ENCODE data around the gene C9orf85. TPM values are rescaled to one million over a fixed set of nuclear protein-coding genes. Genes with fewer than 3 reads are reported as not detected.
A peak's percentile ranks its signal among the peaks of the same experiment; 100 is the strongest.

The C9orf85 gene
- total and polyA plus RNA-seq, 9 donors, result 19.5 to 25.0 (median 20.9) TPM

DNA sequence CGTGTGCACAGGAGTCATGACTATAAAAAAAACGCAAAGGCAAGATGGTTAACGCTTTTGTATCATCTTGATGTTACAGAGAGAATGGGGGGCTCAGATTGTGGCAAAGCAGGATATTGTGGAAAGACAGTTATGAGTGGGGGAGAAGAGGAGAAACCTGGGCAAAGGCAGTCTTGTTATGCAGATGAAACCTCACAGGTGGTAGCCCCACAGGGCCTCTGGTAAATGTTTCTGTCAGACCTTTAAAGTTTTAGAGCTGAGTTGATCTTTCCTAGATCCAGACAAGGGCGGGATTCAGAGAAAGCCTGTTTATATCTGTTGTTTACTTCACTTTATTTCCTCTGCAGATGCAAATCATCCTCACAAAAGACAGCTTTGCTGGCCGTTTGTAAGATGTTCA, 55.2 kb downstream of the C9orf85 start:
- 61% methylated on average over 3 of the region's 5 CpGs for WGBS (ENCODE audit: insufficient coverage)

DNA sequence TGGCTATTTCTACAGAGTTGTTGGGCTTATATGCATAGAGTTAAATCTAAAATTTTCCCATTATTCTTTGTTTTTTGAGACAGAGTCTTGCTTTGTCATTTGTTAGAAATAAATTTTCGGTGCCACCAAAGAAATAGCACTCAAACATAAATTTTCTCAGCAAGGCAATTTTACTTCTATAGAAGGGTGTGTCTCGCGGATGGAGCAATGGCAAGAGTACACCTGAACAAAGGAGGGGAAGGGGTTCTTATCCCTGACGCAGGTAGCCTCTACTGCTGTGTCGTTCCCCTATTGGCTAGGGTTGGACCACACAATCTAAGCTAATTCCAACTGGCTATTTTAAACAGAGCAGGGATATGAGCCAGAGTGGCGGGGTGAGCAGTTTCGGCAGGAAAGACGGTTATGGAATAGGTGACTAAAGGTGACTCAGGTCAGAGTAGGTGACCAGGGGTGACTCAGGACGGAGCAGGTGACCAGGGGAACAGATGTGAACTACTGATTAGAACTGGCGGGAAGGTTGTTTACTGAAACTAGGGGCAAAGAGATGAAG, 57.2 kb downstream of the C9orf85 start:
- Histone ChIP-seq H3K4me3 (ENCODE audit: low read length) (no peak overlapping the region), H3K9me3 (replicated peaks; ENCODE audit: control insufficient read depth, low read depth, low read length) (peaks cover 6% of the 10 kb centered on the region), H3K4me1 (ENCODE audit: control insufficient read depth, insufficient read depth, low read length) (no peaks in the 10 kb centered on the region), H3K27me3 (ENCODE audit: control insufficient read depth, insufficient read depth, low read length) (no peaks in the 10 kb centered on the region), H3K27ac (ENCODE audit: low read length) (no peak overlapping the region), H3K36me3 (ENCODE audit: control insufficient read depth, insufficient read depth, low read length) (peaks cover 4% of the 10 kb centered on the region)
- no peak for DNase-seq
- 50% methylated on average over 2 of the region's 10 CpGs for WGBS (ENCODE audit: insufficient coverage)

More for the DNA sequence above, 55.2 kb downstream of the C9orf85 start:
- Histone ChIP-seq H3K36me3 (ENCODE audit: control insufficient read depth, insufficient read depth, low read length) (peaks cover 4% of the 10 kb centered on the region), H3K9me3 (replicated peaks; ENCODE audit: control insufficient read depth, low read depth, low read length) (peaks cover 6% of the 10 kb centered on the region), H3K27me3 (ENCODE audit: control insufficient read depth, insufficient read depth, low read length) (no peaks in the 10 kb centered on the region), H3K4me3 (ENCODE audit: low read length) (no peak overlapping the region), H3K27ac (ENCODE audit: low read length) (no peak overlapping the region), H3K4me1 (ENCODE audit: control insufficient read depth, insufficient read depth, low read length) (no peaks in the 10 kb centered on the region)
- DNase-seq, result no peak

DNA sequence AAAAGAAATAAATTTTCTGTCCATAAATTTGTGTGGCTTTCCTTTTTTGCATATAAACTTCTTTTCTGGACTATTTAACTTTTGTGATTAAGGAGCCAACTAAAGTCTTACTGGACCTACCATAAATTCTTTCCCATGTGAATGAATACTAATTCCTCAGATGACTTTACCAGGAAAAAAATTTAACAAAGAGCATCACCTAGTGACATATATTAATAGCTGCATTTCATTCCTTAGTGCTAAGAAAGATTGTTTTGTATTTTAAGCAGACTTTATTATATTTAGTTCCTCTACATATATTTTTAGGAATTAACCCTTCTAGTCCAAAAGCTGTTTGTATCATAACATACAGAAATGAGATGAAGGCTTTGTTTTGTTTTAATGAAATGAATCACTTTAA, 64.4 kb downstream of the C9orf85 start:
- peak; percentile 22 for DNase-seq
- H3K9me3 ChIP-seq (replicated peaks; ENCODE audit: control insufficient read depth, low read depth, low read length), result no peaks in the 10 kb centered on the region

DNA sequence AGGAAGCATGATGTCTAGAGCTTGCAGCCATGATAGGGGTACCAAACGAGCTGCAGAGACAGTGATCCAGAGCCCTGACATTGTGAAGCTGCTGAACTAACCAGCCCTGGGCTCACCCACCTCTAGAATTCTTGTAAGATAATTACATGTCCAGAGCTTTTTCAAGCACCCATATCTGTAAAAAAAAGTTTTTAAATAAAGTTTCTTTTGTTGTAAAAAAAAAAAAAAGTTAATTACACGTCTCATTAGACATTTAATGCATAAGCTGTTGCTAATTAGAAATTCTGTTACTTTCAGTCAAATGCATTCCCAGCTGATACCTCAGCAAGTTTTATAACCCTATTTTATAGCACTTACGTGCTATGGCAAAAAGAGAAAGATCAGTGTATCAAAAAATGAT, 65.6 kb downstream of the C9orf85 start:
- H3K4me3 ChIP-seq (ENCODE audit: low read length), result no peak overlapping the region
- no peaks in the 10 kb centered on the region for H3K9me3 ChIP-seq (replicated peaks; ENCODE audit: control insufficient read depth, low read depth, low read length)
- H3K4me1 ChIP-seq (ENCODE audit: control insufficient read depth, insufficient read depth, low read length), result peaks cover 9% of the 10 kb centered on the region
- no peaks in the 10 kb centered on the region for H3K27me3 ChIP-seq (ENCODE audit: control insufficient read depth, insufficient read depth, low read length)
- no peak for DNase-seq
- no peak overlapping the region for H3K27ac ChIP-seq (ENCODE audit: low read length)
- no peaks in the 10 kb centered on the region for H3K36me3 ChIP-seq (ENCODE audit: control insufficient read depth, insufficient read depth, low read length)
- no CpG with 5 or more reads among the region's 3 CpGs for WGBS (ENCODE audit: insufficient coverage)

More for the DNA sequence above, 64.4 kb downstream of the C9orf85 start:
- Histone ChIP-seq H3K27me3 (ENCODE audit: control insufficient read depth, insufficient read depth, low read length) (no peaks in the 10 kb centered on the region), H3K36me3 (ENCODE audit: control insufficient read depth, insufficient read depth, low read length) (no peaks in the 10 kb centered on the region), H3K4me3 (ENCODE audit: low read length) (no peak overlapping the region), H3K4me1 (ENCODE audit: control insufficient read depth, insufficient read depth, low read length) (peaks cover 6% of the 10 kb centered on the region), H3K27ac (ENCODE audit: low read length) (no peak overlapping the region)

DNA sequence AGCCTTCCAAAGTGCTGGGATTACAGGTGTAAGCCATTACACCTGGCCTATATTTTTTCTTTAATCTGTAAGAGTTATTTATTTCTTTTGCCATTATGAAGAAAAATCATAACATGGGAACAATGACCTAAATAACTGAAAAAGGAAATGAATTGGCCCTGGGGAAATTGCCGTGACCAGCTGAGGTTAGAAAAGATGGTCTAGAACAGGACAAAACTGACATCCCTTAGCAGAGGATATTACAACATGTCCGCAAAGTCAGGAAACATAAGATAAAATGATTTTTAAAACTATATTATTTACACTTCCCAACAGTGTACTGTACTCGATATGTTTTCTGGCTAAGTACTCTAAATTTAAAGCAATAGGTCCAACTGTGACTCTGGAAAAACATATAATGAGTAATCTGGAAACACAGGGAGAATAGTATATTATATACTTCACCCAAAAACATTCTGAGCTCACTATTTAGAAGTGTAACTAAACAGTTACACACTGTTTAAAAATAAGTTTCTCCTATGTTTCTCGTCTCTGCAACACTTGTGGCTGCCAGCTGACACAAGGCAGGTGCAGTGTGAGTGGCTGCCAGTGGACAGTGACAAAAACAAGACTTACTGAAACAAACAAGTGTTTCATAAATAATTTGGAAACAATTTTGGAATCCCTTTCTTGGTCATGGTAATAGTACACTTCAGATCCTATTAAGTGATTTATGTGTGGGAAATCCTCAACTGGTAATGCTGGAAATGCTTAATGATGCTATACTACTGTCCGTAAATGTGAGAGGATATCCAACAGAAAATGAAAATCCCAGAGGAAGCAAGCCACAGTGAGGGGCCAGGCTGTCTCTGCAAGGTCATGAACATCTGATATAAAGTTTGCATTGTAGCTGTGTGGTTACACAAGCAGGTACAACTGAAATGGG, 69.1 kb downstream of the C9orf85 start:
- H3K27me3 ChIP-seq (ENCODE audit: control insufficient read depth, insufficient read depth, low read length), result no peaks in the 10 kb centered on the region
- peak; percentile 90 for DNase-seq
- H3K36me3 ChIP-seq (ENCODE audit: control insufficient read depth, insufficient read depth, low read length), result no peaks in the 10 kb centered on the region
- 14% methylated on average over 1 of the region's 5 CpGs for WGBS (ENCODE audit: insufficient coverage)
- H3K27ac ChIP-seq (ENCODE audit: low read length), result peak overlapping the region; percentile 86
- no peak overlapping the region for H3K4me3 ChIP-seq (ENCODE audit: low read length)
- peaks cover 19% of the 10 kb centered on the region for H3K4me1 ChIP-seq (ENCODE audit: control insufficient read depth, insufficient read depth, low read length)
- no peaks in the 10 kb centered on the region for H3K9me3 ChIP-seq (replicated peaks; ENCODE audit: control insufficient read depth, low read depth, low read length)

DNA sequence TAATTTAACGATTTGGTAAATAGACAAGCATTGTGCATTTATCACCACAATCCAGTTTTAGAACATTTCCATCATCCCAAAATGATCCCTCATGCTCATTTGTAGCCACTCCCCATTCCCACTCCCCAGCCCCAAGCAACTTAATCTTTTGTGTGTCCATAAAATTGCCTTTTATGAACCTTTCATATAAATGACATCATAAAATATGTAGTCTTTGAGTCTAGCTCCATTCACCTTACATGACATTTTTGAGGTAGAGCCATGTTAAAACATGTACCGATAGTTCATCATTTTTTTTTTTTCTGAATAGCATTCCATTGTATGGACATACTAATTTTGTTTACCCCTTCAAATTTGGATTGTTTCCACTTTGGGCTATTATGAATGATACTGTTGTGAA, 70.5 kb downstream of the C9orf85 start:
- no CpG with 5 or more reads among the region's 2 CpGs for WGBS (ENCODE audit: insufficient coverage)
- H3K27ac ChIP-seq (ENCODE audit: low read length), result peak overlapping the region; percentile 86

DNA sequence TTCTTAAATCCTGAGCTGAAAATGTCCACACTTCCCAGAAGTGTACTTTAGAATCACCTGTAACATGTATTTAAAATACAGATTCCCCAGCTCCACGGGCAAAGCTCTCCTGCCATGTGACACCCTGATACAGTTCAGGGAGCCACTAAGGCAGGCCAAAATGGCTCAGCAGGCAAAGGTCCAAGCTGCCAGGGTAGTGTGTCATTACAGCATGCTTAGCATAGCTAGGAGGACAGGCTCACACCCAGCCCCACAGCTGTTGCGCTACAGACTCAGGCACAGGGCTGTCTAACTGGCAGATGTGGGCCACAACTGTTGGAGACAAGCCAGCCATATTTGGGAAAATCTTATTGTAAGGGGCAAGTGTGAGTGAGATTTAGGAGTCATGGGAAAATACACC, 73.0 kb downstream of the C9orf85 start:
- DNase-seq, result peak; percentile 91
- no peaks in the 10 kb centered on the region for H3K36me3 ChIP-seq (ENCODE audit: control insufficient read depth, insufficient read depth, low read length)
- H3K9me3 ChIP-seq (replicated peaks; ENCODE audit: control insufficient read depth, low read depth, low read length), result no peaks in the 10 kb centered on the region
- H3K27me3 ChIP-seq (ENCODE audit: control insufficient read depth, insufficient read depth, low read length), result no peaks in the 10 kb centered on the region
- 43% methylated on average over 1 of the region's 2 CpGs for WGBS (ENCODE audit: insufficient coverage)
- peak overlapping the region; percentile 79 for H3K27ac ChIP-seq (ENCODE audit: low read length)
- peaks cover 19% of the 10 kb centered on the region for H3K4me1 ChIP-seq (ENCODE audit: control insufficient read depth, insufficient read depth, low read length)
- H3K4me3 ChIP-seq (ENCODE audit: low read length), result no peak overlapping the region

More for the DNA sequence above, 70.5 kb downstream of the C9orf85 start:
- Histone ChIP-seq H3K27me3 (ENCODE audit: control insufficient read depth, insufficient read depth, low read length) (no peaks in the 10 kb centered on the region), H3K36me3 (ENCODE audit: control insufficient read depth, insufficient read depth, low read length) (no peaks in the 10 kb centered on the region), H3K4me3 (ENCODE audit: low read length) (no peak overlapping the region), H3K9me3 (replicated peaks; ENCODE audit: control insufficient read depth, low read depth, low read length) (no peaks in the 10 kb centered on the region), H3K4me1 (ENCODE audit: control insufficient read depth, insufficient read depth, low read length) (peaks cover 19% of the 10 kb centered on the region)
- DNase-seq, result no peak

DNA sequence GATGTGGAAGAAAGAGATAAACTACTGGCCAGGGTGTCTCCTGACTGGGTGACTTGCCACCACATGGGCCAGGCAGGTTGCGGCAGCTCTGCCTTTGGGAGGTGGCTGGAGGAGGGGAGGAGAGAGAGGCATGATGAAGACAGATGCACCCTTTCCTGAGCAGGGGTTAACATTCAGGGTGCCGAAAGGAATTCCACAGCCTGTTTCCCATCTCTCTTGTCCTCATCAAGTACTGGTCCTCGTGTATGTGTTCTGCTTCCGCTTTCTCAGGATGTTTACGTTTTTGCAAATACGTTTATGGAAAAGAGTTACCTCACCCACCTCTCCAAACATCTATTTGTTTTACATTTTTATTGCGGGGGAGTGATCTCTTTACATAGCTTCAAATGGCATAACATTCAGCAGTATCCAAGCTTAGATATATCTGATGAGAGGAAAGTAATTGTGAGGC, 73.4 kb downstream of the C9orf85 start:
- no peaks in the 10 kb centered on the region for H3K9me3 ChIP-seq (replicated peaks; ENCODE audit: control insufficient read depth, low read depth, low read length)
- no peaks in the 10 kb centered on the region for H3K36me3 ChIP-seq (ENCODE audit: control insufficient read depth, insufficient read depth, low read length)
- H3K4me3 ChIP-seq (ENCODE audit: low read length), result no peak overlapping the region
- no peaks in the 10 kb centered on the region for H3K27me3 ChIP-seq (ENCODE audit: control insufficient read depth, insufficient read depth, low read length)
- 100% methylated on average over 1 of the region's 7 CpGs for WGBS (ENCODE audit: insufficient coverage)
- DNase-seq, result no peak
- peaks cover 19% of the 10 kb centered on the region for H3K4me1 ChIP-seq (ENCODE audit: control insufficient read depth, insufficient read depth, low read length)
- H3K27ac ChIP-seq (ENCODE audit: low read length), result peak overlapping the region; percentile 79

DNA sequence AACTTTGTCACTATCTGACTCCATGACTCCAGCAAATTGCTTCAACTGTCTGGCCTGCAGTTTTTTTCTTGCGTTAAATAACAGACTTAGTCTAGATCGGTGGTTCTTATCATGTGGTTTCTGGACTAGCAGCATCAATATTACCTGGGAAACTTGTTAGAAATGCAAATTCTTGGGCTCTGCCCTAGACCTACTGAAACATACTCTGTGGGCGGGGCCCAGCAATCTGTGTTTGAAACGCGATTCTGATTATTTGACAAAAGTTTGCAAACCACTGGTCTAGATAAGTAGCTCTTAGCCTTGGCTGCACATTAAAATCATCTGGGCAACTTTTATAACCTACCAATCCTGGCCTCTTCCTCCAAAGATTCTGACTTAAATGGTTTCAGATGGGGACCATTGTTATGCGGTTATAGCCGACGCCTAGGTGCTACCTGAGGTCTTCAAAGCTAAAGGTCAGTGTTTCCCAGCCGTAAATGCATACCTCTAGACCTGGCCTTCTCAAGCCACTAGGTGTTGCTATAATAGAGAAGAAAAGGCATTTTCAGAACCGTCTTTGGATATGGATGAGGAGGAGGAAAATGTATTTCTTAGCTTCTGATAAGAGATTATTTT, 74.0 kb downstream of the C9orf85 start:
- Histone ChIP-seq H3K4me3 (ENCODE audit: low read length) (no peak overlapping the region), H3K27me3 (ENCODE audit: control insufficient read depth, insufficient read depth, low read length) (no peaks in the 10 kb centered on the region), H3K9me3 (replicated peaks; ENCODE audit: control insufficient read depth, low read depth, low read length) (no peaks in the 10 kb centered on the region), H3K36me3 (ENCODE audit: control insufficient read depth, insufficient read depth, low read length) (no peaks in the 10 kb centered on the region), H3K27ac (ENCODE audit: low read length) (peak overlapping the region; percentile 79), H3K4me1 (ENCODE audit: control insufficient read depth, insufficient read depth, low read length) (peaks cover 16% of the 10 kb centered on the region)
- WGBS (ENCODE audit: insufficient coverage), result 54% methylated on average over 5 of the region's 10 CpGs
- no peak for DNase-seq

DNA sequence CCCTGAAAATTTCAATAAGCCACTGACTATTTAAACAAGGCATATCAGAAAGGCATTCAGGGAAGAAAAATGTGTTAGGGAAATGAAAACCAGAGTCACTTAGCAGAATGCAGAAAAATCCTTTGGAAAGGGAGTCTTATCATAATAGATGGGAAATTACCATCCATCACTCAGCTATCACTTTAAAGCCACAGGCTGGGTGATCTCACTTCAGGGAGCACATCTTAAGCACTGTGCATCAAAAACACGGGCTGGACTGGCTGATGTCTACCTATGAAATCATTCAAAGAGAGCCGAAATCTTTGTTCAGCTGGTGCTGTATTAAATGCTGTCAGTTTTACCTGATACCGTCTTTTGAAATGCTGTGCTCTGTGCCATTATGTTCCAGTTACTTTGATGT, 75.5 kb downstream of the C9orf85 start:
- H3K27ac ChIP-seq (ENCODE audit: low read length), result no peak overlapping the region
- no peaks in the 10 kb centered on the region for H3K27me3 ChIP-seq (ENCODE audit: control insufficient read depth, insufficient read depth, low read length)
- H3K9me3 ChIP-seq (replicated peaks; ENCODE audit: control insufficient read depth, low read depth, low read length), result no peaks in the 10 kb centered on the region
- peaks cover 11% of the 10 kb centered on the region for H3K4me1 ChIP-seq (ENCODE audit: control insufficient read depth, insufficient read depth, low read length)
- 56% methylated on average over 2 of the region's 3 CpGs for WGBS (ENCODE audit: insufficient coverage)
- no peak for DNase-seq
- no peaks in the 10 kb centered on the region for H3K36me3 ChIP-seq (ENCODE audit: control insufficient read depth, insufficient read depth, low read length)
- H3K4me3 ChIP-seq (ENCODE audit: low read length), result no peak overlapping the region

Measured in muscle of leg (tissue), 11 donors.